GM12891 (cell line): ENCODE results near the gene RYR1.

ENCODE experiments used
- PAX5 ChIP-seq: IDR thresholded peaks from 2 replicates; pipeline ENCODE4 v1.6.1; 2011; ENCODE audit warnings: low read length, moderate library complexity, mild to moderate bottlenecking; ENCODE audit not compliant: insufficient read depth, severe bottlenecking
- POLR2A ChIP-seq: IDR thresholded peaks from 2 replicates; pipeline ENCODE4 v1.6.1; 2011; ENCODE audit warnings: low read depth, low read length, control low read depth
- POLR2AphosphoS5 ChIP-seq: IDR thresholded peaks from 2 replicates; pipeline ENCODE4 v1.6.1; 2011; ENCODE audit warnings: low read depth, low read length, control low read depth
- POU2F2 ChIP-seq: IDR thresholded peaks from 2 replicates; pipeline ENCODE4 v1.6.1; 2011; ENCODE audit warnings: low read depth, mild to moderate bottlenecking, control low read depth, low read length, moderate library complexity
- SPI1 ChIP-seq: IDR thresholded peaks from 2 replicates; pipeline ENCODE4 v1.6.1; 2011; ENCODE audit warnings: low read depth, low read length, control low read depth
- TAF1 ChIP-seq: IDR thresholded peaks from 2 replicates; pipeline ENCODE4 v1.6.1; 2011; ENCODE audit warnings: low read depth, low read length, control low read depth

- TF ChIP-seq POLR2AphosphoS5 (peak; percentile 14; the same call in 1 of the 2 replicates), SPI1 (no peak), POLR2A (no peak), TAF1 (no peak), POU2F2 (no peak), PAX5 (no peak)
These were observed 183.8 kb downstream of the RYR1 start for GRCh38 chr19:38617283-38617763.
